ENCODE results near the gene PRDM5. TPM values are rescaled to one million over a fixed set of nuclear protein-coding genes. Genes with fewer than 3 reads are reported as not detected.

The PRDM5 gene
- total RNA-seq, 2 donors from 2014 or later, result 9.6 to 36.3 TPM

DNA sequence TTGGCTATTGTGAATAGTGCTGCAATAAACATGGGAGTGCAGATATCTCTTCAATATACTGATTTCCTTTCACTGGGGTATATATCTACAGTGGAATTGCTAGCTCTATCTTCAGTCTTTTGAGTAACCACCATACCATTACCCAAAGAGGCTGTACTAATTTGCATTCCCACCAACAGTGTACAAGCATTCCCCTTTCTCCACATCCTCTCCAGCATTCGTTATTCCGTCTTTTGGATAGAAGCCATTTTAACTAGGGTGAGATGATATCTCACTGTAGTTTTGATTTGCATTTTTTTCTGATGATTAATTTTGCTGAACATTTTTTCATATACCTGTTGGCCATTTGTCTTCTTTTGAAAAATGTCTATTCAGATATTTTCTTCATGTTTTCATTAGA lies 110.3 kb downstream of the PRDM5 start:
- Histone ChIP-seq H3K27me3 (no peaks in the 10 kb centered on the region), H3K27ac (no peak overlapping the region), H3K36me3 (replicated peaks in 1 of 2; ENCODE audit: insufficient read depth in 1 of 2, low read depth in 2 of 2) (no peaks in the 10 kb centered on the region), H3K9me3 (no peaks in the 10 kb centered on the region), H3K4me1 (no peaks in the 10 kb centered on the region), H3K4me3 (no peak overlapping the region)
- intact Hi-C loops (cut with DNase I), result no loop called here
- TF ChIP-seq POLR2A (IDR thresholded peaks at IDR 0.05), result no peak
- TF ChIP-seq, protein P1, sequence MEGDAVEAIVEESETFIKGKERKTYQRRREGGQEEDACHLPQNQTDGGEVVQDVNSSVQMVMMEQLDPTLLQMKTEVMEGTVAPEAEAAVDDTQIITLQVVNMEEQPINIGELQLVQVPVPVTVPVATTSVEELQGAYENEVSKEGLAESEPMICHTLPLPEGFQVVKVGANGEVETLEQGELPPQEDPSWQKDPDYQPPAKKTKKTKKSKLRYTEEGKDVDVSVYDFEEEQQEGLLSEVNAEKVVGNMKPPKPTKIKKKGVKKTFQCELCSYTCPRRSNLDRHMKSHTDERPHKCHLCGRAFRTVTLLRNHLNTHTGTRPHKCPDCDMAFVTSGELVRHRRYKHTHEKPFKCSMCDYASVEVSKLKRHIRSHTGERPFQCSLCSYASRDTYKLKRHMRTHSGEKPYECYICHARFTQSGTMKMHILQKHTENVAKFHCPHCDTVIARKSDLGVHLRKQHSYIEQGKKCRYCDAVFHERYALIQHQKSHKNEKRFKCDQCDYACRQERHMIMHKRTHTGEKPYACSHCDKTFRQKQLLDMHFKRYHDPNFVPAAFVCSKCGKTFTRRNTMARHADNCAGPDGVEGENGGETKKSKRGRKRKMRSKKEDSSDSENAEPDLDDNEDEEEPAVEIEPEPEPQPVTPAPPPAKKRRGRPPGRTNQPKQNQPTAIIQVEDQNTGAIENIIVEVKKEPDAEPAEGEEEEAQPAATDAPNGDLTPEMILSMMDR (IDR thresholded peaks at IDR 0.05), result no peak
- no peak for DNase-seq
- WGBS, 2 donors, result 57 to 70% methylated on average over 2 of the region's 2 CpGs
- ATAC-seq, result no peak

- Histone ChIP-seq H3K4me1 (no peaks in the 10 kb centered on the region), H3K36me3 (replicated peaks in 1 of 2; ENCODE audit: insufficient read depth in 1 of 2, low read depth in 2 of 2) (no peaks in the 10 kb centered on the region), H3K27me3 (no peaks in the 10 kb centered on the region), H3K27ac (no peak overlapping the region), H3K4me3 (no peak overlapping the region), H3K9me3 (no peaks in the 10 kb centered on the region)
- TF ChIP-seq, protein P1 (IDR thresholded peaks at IDR 0.05), result peak in 2 of 7 experiments; percentile 21 to 23
- TF ChIP-seq POLR2A (IDR thresholded peaks at IDR 0.05), result no peak
- WGBS, 2 donors, result 91 to 96% methylated on average over 1 of the region's 1 CpG
- DNase-seq, result no peak
- ATAC-seq, result no peak
- intact Hi-C loops (cut with DNase I), result no loop called here
These were observed 113.0 kb downstream of the PRDM5 start for GRCh38 chr4:120809518-120809917.

GRCh38 chr4:120808475-120809141 lies 113.9 kb downstream of the PRDM5 start:
- Histone ChIP-seq H3K27ac (no peak overlapping the region), H3K36me3 (replicated peaks in 1 of 2; ENCODE audit: insufficient read depth in 1 of 2, low read depth in 2 of 2) (no peaks in the 10 kb centered on the region), H3K4me3 (no peak overlapping the region), H3K27me3 (no peaks in the 10 kb centered on the region), H3K9me3 (no peaks in the 10 kb centered on the region), H3K4me1 (no peaks in the 10 kb centered on the region)
- ATAC-seq (no peak), DNase-seq (no peak)
- WGBS, 2 donors, result 87 to 100% methylated on average over 4 to 22 of the region's 24 CpGs
- TF ChIP-seq, protein P1 (IDR thresholded peaks at IDR 0.05), result no peak
- TF ChIP-seq POLR2A (IDR thresholded peaks at IDR 0.05), result no peak
- intact Hi-C loops (cut with DNase I), result no loop called here

GRCh38 chr4:120801137-120801758 lies 121.3 kb downstream of the PRDM5 start:
- no peak for ATAC-seq
- intact Hi-C loops (cut with DNase I), result no loop called here
- TF ChIP-seq POLR2A (IDR thresholded peaks at IDR 0.05), result no peak
- TF ChIP-seq, protein P1 (IDR thresholded peaks at IDR 0.05), result no peak

DNA sequence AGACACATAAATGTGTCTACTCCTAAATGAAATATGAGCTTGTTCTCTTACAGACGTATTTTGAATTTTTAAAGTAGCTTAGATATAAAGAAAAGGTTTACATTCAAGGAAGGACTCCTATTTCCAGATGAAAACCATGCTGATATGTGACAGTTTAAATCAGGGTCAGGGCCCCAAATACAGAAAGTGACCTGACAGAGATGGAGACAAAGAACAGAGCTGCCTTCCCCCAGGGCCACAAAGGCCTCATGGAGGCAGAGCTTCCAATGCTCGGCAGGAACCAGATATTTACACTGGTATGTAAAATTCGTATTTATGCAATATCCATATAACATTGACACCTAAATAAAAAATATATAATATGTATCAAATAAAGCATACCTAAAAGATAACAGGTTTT lies 124.0 kb downstream of the PRDM5 start:
- no peak overlapping the region for H3K27ac ChIP-seq
- H3K9me3 ChIP-seq, result no peaks in the 10 kb centered on the region
- WGBS, 2 donors, result 88 to 89% methylated on average over 3 of the region's 3 CpGs
- no peak overlapping the region for H3K4me3 ChIP-seq
- no peaks in the 10 kb centered on the region for H3K4me1 ChIP-seq
- TF ChIP-seq, protein P1 (IDR thresholded peaks at IDR 0.05), result no peak
- TF ChIP-seq POLR2A (IDR thresholded peaks at IDR 0.05), result no peak
- no peaks in the 10 kb centered on the region for H3K36me3 ChIP-seq (replicated peaks in 1 of 2; ENCODE audit: insufficient read depth in 1 of 2, low read depth in 2 of 2)
- H3K27me3 ChIP-seq, result no peaks in the 10 kb centered on the region
- intact Hi-C loops (cut with DNase I), result no loop called here
- no peak for DNase-seq
- ATAC-seq, result no peak

More at GRCh38 chr4:120801137-120801758, 121.3 kb downstream of the PRDM5 start:
- Histone ChIP-seq H3K27ac (no peak overlapping the region), H3K4me1 (no peaks in the 10 kb centered on the region), H3K27me3 (no peaks in the 10 kb centered on the region), H3K9me3 (no peaks in the 10 kb centered on the region), H3K36me3 (replicated peaks in 1 of 2; ENCODE audit: insufficient read depth in 1 of 2, low read depth in 2 of 2) (no peaks in the 10 kb centered on the region), H3K4me3 (no peak overlapping the region)
- WGBS, 2 donors, result 70 to 80% methylated on average over 5 of the region's 5 CpGs
- DNase-seq, result no peak

Measured in body of pancreas (tissue), 4 donors.